Right cardiac atrium (tissue), 5 donors: ENCODE results near the gene SLC17A3. TPM values are rescaled to one million over a fixed set of nuclear protein-coding genes. Genes with fewer than 3 reads are reported as not detected.

Experiments used
- ATAC-seq, 2 donors: fragments of 200-7000 bp; cut with Tn5 transposase; one replicate each; pipeline versions ENCODE4 v1.8.0 to v1.9.1; 2020; ENCODE audit warnings: moderate library complexity in 2 of 2, mild to moderate bottlenecking in 1 of 2
- DNase-seq, 3 donors: peaks; one replicate each; pipeline ENCODE4 v3.0.0-alpha.2; 2020
- H3K27ac ChIP-seq: one replicate; pipeline ENCODE4 v1.5.1; 2013; ENCODE audit warnings: mild to moderate bottlenecking, low read length, control low read depth, moderate library complexity
- H3K27me3 ChIP-seq: one replicate; pipeline ENCODE4 v1.6.1; 2013; ENCODE audit not compliant: control insufficient read depth, insufficient read depth
- H3K4me1 ChIP-seq: one replicate; pipeline ENCODE4 v1.6.1; 2013; ENCODE audit warnings: low read length; ENCODE audit not compliant: control insufficient read depth, insufficient read depth
- H3K4me3 ChIP-seq: one replicate; pipeline ENCODE4 v1.5.1; 2013; ENCODE audit warnings: low read length, control low read depth
- H3K9me3 ChIP-seq: one replicate; pipeline ENCODE4 v1.6.1; 2013; ENCODE audit warnings: low read length; ENCODE audit not compliant: control insufficient read depth
- WGBS: extraction: QIAGEN DNeasy Blood & Tissue Kit; methylation state at CpG from one replicate; pipeline ENCODE4 v1.1.7; 2013; 5-methylcytosine and 5-hydroxymethylcytosine counted together
- intact Hi-C, 4 donors: fragments of 100-400 bp; cut with DNase I; formaldehyde crosslinking; loops; one replicate each; pipeline versions ENCODE4 v1.11.0 to v1.14.0; 2022 to 2023
- polyA plus RNA-seq: library from polyadenylated mRNA; stranded (reverse); fragments of 200-250 nt; gene quantifications from one replicate; pipeline ENCODE4 v1.2.3, GENCODE V29; 2013
- total RNA-seq, 4 donors: library from RNA; stranded (reverse); fragmentation: NEBNext Ultra II Directional; extraction: Animal tissue kit (Norgen Biotek cat#: 25700); gene quantifications; one replicate each; pipeline ENCODE4 v1.2.1, GENCODE V29; 2021
- donor health status: healthy with polysubstance abuse.
- donor health status: DM: no; HTN: yes; CAD: no.
- donor health status: DM: no; HTN: no; CAD: no.
- donor health status: DM: no; HTN: yes; CAD: no; lungs with severe emphysema.
- donor health status: DM: yes; HTN: yes; CAD: no.

SLC17A3 gene
- total and polyA plus RNA-seq, 5 donors, result 0.34 TPM; not detected in 4

GRCh38 chr6:25874822-25875562, 949 bp upstream of the SLC17A3 start:
- DNase-seq (no peak), ATAC-seq (no peak)
- 87% methylated on average over 3 of the region's 3 CpGs for WGBS
- no peaks in the 10 kb centered on the region for H3K27me3 ChIP-seq
- no peaks in the 10 kb centered on the region for H3K9me3 ChIP-seq
- no peaks in the 10 kb centered on the region for H3K4me1 ChIP-seq
- H3K27ac ChIP-seq, result no peak overlapping the region
- intact Hi-C loops, result no loop called here
- no peak overlapping the region for H3K4me3 ChIP-seq

- Histone ChIP-seq H3K4me1 (no peaks in the 10 kb centered on the region), H3K27ac (no peak overlapping the region), H3K9me3 (no peaks in the 10 kb centered on the region), H3K27me3 (no peaks in the 10 kb centered on the region), H3K4me3 (no peak overlapping the region)
- DNase-seq, result no peak
- 98% methylated on average over 1 of the region's 1 CpG for WGBS
- ATAC-seq, result no peak
- intact Hi-C loops, result no loop called here
Measured at GRCh38 chr6:25872814-25873213, 1.2 kb downstream of the SLC17A3 start.

DNA sequence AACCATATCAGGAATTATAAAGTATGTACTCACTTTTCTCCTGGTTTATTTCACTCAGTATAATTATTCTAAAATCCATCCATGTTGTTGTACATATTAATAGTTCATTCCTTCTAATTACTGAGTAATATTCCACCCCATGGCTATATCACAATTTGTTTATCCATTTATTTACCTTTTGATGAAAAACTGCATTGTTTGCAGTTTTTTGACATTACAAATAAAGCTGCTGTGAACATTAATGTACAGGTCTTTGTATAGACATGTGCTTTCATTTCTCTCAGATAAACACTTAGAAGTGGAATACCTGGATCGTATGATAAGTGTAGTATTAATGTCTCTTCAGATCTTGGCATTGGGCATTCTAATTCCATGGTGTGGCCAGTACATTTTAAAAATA, 4.2 kb downstream of the SLC17A3 start:
- no peak overlapping the region for H3K4me3 ChIP-seq
- no peak overlapping the region for H3K27ac ChIP-seq
- WGBS, result 33% methylated on average over 1 of the region's 1 CpG
- H3K27me3 ChIP-seq, result no peaks in the 10 kb centered on the region
- H3K9me3 ChIP-seq, result no peaks in the 10 kb centered on the region
- H3K4me1 ChIP-seq, result no peaks in the 10 kb centered on the region
- ATAC-seq, result no peak
- intact Hi-C loops, result no loop called here
- no peak for DNase-seq

- ATAC-seq, result no peak
- intact Hi-C loops, result no loop called here
Measured at GRCh38 chr6:25868436-25869183, 5.4 kb downstream of the SLC17A3 start.

GRCh38 chr6:25866011-25866410, 8.0 kb downstream of the SLC17A3 start:
- intact Hi-C loops, result no loop called here
- WGBS, result 72% methylated on average over 3 of the region's 3 CpGs
- DNase-seq, result no peak
- H3K27me3 ChIP-seq, result no peaks in the 10 kb centered on the region
- ATAC-seq, result no peak
- H3K9me3 ChIP-seq, result no peaks in the 10 kb centered on the region
- H3K4me3 ChIP-seq, result no peak overlapping the region
- no peak overlapping the region for H3K27ac ChIP-seq
- H3K4me1 ChIP-seq, result no peaks in the 10 kb centered on the region

More at GRCh38 chr6:25868436-25869183, 5.4 kb downstream of the SLC17A3 start:
- Histone ChIP-seq H3K27me3 (no peaks in the 10 kb centered on the region), H3K9me3 (no peaks in the 10 kb centered on the region), H3K4me1 (no peaks in the 10 kb centered on the region), H3K27ac (no peak overlapping the region), H3K4me3 (no peak overlapping the region)
- WGBS, result 78% methylated on average over 3 of the region's 3 CpGs
- no peak for DNase-seq

DNA sequence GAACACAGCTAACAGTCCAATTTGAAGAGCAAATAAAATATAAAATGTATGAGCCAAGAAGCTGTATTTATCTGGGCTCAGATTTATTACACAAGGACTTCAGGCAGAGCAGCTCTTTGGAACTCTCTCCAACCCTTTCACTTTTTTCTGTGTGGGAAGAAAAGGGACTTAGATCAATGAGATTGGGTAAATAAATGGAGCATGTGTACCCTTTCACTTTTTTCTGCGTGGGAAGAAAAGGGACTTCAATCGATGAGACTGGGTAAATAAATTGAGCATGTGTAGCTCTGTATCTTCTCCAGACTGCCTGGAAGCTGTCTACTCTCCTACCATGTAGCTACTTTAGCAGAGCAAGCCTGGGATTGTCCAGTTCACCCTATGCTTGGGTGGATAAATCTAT, 10.7 kb downstream of the SLC17A3 start:
- WGBS, result 89% methylated on average over 2 of the region's 2 CpGs
- intact Hi-C loops, result no loop called here

GRCh38 chr6:25862199-25862598, 11.8 kb downstream of the SLC17A3 start:
- Histone ChIP-seq H3K4me1 (no peaks in the 10 kb centered on the region), H3K4me3 (no peak overlapping the region), H3K27me3 (no peaks in the 10 kb centered on the region), H3K27ac (no peak overlapping the region), H3K9me3 (no peaks in the 10 kb centered on the region)
- WGBS, result 88% methylated on average over 4 of the region's 4 CpGs
- intact Hi-C loops, result no loop called here
- DNase-seq (no peak), ATAC-seq (no peak)

More for the DNA sequence above, 10.7 kb downstream of the SLC17A3 start:
- no peak overlapping the region for H3K27ac ChIP-seq
- ATAC-seq (no peak), DNase-seq (no peak)
- H3K27me3 ChIP-seq, result no peaks in the 10 kb centered on the region
- no peaks in the 10 kb centered on the region for H3K9me3 ChIP-seq
- H3K4me3 ChIP-seq, result no peak overlapping the region
- H3K4me1 ChIP-seq, result no peaks in the 10 kb centered on the region

DNA sequence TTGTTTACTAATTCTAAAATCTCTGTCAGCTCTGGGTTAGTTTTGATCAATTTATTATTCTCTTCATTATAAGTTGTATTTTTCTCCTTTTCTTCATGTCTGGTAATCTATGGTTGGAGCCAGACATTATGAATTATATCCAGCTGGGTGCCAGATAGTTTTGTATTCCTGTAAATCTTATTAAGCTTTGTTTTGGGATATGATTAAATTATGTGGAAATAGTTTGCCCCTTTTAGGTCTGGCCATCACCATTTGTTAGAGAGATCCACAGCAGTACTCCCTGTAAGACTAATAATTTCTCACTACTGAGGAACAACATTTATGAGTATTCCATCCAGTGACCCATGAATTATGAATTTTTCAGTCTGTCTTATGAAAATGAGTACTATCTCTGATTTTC, 21.3 kb downstream of the SLC17A3 start:
- intact Hi-C loops, result no loop called here
- Histone ChIP-seq H3K4me3 (no peak overlapping the region), H3K9me3 (no peaks in the 10 kb centered on the region), H3K27ac (no peak overlapping the region), H3K27me3 (no peaks in the 10 kb centered on the region), H3K4me1 (no peaks in the 10 kb centered on the region)
- ATAC-seq, result no peak
- no peak for DNase-seq

DNA sequence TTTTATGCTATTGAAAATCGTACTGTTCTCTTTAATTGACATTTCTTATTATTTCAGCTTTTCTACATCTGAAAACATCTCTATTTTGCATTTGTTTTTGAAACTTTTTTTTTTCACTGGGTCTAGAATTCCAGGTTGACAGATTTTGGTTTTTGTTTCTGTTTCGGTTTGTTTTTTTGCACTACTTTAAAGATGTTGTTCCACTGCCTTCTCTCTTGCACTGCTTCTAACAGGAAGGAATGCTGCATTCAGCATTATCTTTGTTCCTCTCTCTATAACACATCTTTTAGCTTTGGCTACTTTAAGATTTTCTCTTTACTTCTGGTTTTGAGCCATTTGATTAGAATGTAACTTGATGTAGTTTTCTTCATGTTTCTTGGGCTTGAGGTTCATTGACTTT, 22.1 kb downstream of the SLC17A3 start:
- Histone ChIP-seq H3K27me3 (no peaks in the 10 kb centered on the region), H3K9me3 (no peaks in the 10 kb centered on the region), H3K4me1 (no peaks in the 10 kb centered on the region), H3K4me3 (no peak overlapping the region), H3K27ac (no peak overlapping the region)
- DNase-seq, result no peak
- intact Hi-C loops, result no loop called here
- 67% methylated on average over 2 of the region's 2 CpGs for WGBS
- no peak for ATAC-seq

DNA sequence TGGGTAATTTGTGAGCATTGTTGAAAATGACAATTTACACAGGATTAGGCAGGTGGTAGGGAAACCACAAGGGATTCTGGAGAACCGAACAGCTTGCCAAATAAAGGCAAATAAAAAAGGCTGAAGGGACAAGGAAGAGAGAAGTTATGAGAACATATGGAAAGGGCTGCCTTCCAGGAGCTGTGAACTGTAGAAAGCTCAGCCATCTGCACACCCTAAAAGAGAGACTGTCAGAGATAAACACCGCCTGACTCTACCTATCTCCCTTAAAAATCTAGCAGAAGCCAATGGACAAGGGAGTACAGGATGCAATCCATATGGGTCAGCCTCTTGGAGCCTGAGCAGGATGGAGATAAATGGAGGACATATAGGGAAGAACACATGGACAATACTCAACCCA, 29.5 kb downstream of the SLC17A3 start:
- no peaks in the 10 kb centered on the region for H3K27me3 ChIP-seq
- H3K4me1 ChIP-seq, result no peaks in the 10 kb centered on the region
- H3K9me3 ChIP-seq, result no peaks in the 10 kb centered on the region
- 60% methylated on average over 2 of the region's 2 CpGs for WGBS
- H3K4me3 ChIP-seq, result no peak overlapping the region
- no peak for ATAC-seq
- no peak overlapping the region for H3K27ac ChIP-seq
- intact Hi-C loops, result no loop called here
- no peak for DNase-seq

GRCh38 chr6:25842526-25842925, 31.5 kb downstream of the SLC17A3 start:
- DNase-seq, result no peak
- Histone ChIP-seq H3K9me3 (no peaks in the 10 kb centered on the region), H3K27me3 (no peaks in the 10 kb centered on the region), H3K4me3 (no peak overlapping the region), H3K4me1 (no peaks in the 10 kb centered on the region), H3K27ac (no peak overlapping the region)
- no peak for ATAC-seq
- 96% methylated on average over 1 of the region's 1 CpG for WGBS
- intact Hi-C loops, result no loop called here
